ENCODE results near the gene KRTAP10-10. TPM values are rescaled to one million over a fixed set of nuclear protein-coding genes. Genes with fewer than 3 reads are reported as not detected.

KRTAP10-10 gene
- total and polyA plus RNA-seq, 9 of the 15 experiments (the other 6 are each of a cell fraction or from before 2014, with no cell fraction given), result not detected

DNA sequence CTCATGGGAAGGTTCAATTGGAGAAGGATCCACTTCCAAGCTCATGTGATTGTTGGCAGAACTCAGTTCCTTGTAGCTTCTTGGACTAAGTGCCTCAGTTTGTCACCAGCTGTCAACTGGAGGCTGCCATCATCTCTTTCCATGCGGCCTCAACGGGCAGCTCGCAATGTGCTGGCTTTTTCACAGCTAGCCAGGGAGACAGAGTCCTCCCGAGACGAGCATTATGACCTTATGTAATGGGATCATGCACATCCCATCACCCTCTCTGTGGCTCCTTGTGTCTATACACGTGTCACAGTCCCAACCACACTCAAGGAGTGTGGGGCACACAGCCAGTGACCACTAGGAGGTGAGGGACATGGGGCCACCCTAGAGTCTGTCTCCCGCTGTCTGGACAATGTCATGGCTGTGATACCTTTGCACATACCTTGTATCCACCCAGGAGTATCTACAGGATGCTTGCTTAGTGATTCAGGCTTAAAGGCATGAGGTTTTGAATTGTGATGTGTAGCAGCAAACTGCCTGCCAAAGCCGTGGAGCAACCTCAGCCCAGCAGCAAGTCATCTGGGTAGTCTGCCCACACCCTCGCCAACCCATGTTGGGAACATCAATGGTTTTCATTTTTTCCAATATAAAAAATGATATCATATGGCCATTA lies 41.0 kb upstream of the KRTAP10-10 start (continued):
- TF ChIP-seq L3MBTL2 (IDR thresholded peaks at IDR 0.05), result peak; percentile 21; the same call in 1 of the 2 replicates
- TF ChIP-seq, protein P1, sequence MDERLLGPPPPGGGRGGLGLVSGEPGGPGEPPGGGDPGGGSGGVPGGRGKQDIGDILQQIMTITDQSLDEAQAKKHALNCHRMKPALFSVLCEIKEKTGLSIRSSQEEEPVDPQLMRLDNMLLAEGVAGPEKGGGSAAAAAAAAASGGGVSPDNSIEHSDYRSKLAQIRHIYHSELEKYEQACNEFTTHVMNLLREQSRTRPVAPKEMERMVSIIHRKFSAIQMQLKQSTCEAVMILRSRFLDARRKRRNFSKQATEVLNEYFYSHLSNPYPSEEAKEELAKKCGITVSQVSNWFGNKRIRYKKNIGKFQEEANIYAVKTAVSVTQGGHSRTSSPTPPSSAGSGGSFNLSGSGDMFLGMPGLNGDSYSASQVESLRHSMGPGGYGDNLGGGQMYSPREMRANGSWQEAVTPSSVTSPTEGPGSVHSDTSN (CRISPR knock-in tag; IDR thresholded peaks at IDR 0.05; ENCODE audit: low read depth), result no peak
- TF ChIP-seq, protein P1 (tag; conservative IDR thresholded peaks at IDR 0.05; ENCODE audit: low read depth), result no peak

DNA sequence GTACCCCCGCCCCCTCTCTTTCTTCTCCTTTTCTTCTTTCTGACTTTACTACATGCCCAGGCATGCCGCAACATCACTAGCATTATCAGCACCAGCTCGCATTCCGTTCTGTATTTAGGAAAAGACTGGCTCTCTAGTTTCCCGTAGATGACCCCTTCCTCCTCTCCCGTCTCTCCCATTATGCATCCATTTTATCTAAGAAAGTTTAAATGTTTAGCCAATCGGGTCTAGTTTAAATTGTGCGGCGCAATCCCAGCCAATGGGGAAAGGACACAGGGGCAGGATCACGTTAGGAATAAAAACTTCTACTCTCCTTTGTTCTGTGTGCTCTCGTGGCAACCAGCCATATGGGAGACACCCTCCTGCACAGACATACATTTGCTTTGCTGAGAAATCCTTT lies 39.1 kb upstream of the KRTAP10-10 start:
- Histone ChIP-seq H3K4me1 (replicated peaks in 1 of 2; ENCODE audit: control insufficient read depth in 2 of 2, insufficient read depth in 2 of 2, low read length in 2 of 2) (peaks cover 17 to 25% of the 10 kb centered on the region in 2 experiments), H3K9me3 (replicated peaks; ENCODE audit: control insufficient read depth, insufficient read depth, low read depth, low read length) (no peaks in the 10 kb centered on the region; the same call in 1 of the 2 replicates), H3K79me2 (ENCODE audit: control insufficient read depth, insufficient read depth, low read length) (no peaks in the 10 kb centered on the region), H3K9ac (ENCODE audit: insufficient read depth in 1 of 2, low read depth in 2 of 2, low read length in 2 of 2) (no peak overlapping the region), H2AFZ (ENCODE audit: low read depth, low read length) (0 out of 2 replicates have a peak overlapping the region, but pooled peaks have one; percentile 19), H3K9me1 (ENCODE audit: control insufficient read depth, insufficient read depth, low read length) (no peaks in the 10 kb centered on the region), H4K20me1 (replicated peaks; ENCODE audit: control insufficient read depth, insufficient read depth, low read length) (no peaks in the 10 kb centered on the region), H3K4me3 (no peak overlapping the region), H3K4me2 (ENCODE audit: insufficient read depth, low read length) (no peak overlapping the region), H3K27ac (ENCODE audit: extremely low read depth, low read depth, low read length) (no peak overlapping the region), H3K27me3 (ENCODE audit: control insufficient read depth in 2 of 2, insufficient read depth in 2 of 2, low read length in 2 of 2) (peaks cover 9 to 39% of the 10 kb centered on the region in 2 experiments), H3K36me3 (ENCODE audit: control insufficient read depth, insufficient read depth, low read length) (no peaks in the 10 kb centered on the region)
- DNase-seq (ENCODE audit: extremely low read depth in 1 of 4, low spot score in 3 of 4) (no peak), ATAC-seq (no peak), FAIRE-seq (no peak)
- intact Hi-C loops (cut with micrococcal nuclease), result no loop called here
- no TSS peak for BruUV-seq (replicated peaks)
- 11% methylated on average over 11 of the region's 11 CpGs for WGBS (ENCODE audit: insufficient coverage, low coverage, missing lambda C conversion rate)
- ChIA-PET POLR2A (no interaction called here), CTCF (ENCODE audit: low intra/inter-chr PET ratio) (no interaction called here)
- in situ Hi-C loops (cut with MboI), result no loop called here
- TF ChIP-seq, protein P2, sequence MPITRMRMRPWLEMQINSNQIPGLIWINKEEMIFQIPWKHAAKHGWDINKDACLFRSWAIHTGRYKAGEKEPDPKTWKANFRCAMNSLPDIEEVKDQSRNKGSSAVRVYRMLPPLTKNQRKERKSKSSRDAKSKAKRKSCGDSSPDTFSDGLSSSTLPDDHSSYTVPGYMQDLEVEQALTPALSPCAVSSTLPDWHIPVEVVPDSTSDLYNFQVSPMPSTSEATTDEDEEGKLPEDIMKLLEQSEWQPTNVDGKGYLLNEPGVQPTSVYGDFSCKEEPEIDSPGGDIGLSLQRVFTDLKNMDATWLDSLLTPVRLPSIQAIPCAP (CRISPR knock-in tag; IDR thresholded peaks at IDR 0.05; ENCODE audit: borderline replicate concordance), result no peak
- TF ChIP-seq FUS (optimal IDR thresholded peaks at IDR 0.05; ENCODE audit: low read depth, low read length), result no peak
- TF ChIP-seq, protein P3, sequence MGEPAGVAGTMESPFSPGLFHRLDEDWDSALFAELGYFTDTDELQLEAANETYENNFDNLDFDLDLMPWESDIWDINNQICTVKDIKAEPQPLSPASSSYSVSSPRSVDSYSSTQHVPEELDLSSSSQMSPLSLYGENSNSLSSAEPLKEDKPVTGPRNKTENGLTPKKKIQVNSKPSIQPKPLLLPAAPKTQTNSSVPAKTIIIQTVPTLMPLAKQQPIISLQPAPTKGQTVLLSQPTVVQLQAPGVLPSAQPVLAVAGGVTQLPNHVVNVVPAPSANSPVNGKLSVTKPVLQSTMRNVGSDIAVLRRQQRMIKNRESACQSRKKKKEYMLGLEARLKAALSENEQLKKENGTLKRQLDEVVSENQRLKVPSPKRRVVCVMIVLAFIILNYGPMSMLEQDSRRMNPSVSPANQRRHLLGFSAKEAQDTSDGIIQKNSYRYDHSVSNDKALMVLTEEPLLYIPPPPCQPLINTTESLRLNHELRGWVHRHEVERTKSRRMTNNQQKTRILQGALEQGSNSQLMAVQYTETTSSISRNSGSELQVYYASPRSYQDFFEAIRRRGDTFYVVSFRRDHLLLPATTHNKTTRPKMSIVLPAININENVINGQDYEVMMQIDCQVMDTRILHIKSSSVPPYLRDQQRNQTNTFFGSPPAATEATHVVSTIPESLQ (CRISPR knock-in tag; IDR thresholded peaks at IDR 0.05), result no peak
- no peak for TF ChIP-seq ELF1 (tag; IDR thresholded peaks at IDR 0.05)
- TF ChIP-seq, protein P4, sequence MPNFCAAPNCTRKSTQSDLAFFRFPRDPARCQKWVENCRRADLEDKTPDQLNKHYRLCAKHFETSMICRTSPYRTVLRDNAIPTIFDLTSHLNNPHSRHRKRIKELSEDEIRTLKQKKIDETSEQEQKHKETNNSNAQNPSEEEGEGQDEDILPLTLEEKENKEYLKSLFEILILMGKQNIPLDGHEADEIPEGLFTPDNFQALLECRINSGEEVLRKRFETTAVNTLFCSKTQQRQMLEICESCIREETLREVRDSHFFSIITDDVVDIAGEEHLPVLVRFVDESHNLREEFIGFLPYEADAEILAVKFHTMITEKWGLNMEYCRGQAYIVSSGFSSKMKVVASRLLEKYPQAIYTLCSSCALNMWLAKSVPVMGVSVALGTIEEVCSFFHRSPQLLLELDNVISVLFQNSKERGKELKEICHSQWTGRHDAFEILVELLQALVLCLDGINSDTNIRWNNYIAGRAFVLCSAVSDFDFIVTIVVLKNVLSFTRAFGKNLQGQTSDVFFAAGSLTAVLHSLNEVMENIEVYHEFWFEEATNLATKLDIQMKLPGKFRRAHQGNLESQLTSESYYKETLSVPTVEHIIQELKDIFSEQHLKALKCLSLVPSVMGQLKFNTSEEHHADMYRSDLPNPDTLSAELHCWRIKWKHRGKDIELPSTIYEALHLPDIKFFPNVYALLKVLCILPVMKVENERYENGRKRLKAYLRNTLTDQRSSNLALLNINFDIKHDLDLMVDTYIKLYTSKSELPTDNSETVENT (CRISPR knock-in tag; IDR thresholded peaks at IDR 0.05), result no peak
- no peak for TF ChIP-seq BACH1 (tag; IDR thresholded peaks at IDR 0.05)
- no peak for TF ChIP-seq HNRNPUL1 (IDR thresholded peaks at IDR 0.05; ENCODE audit: low read length)
- no peak for TF ChIP-seq FOSL1 (tag; conservative IDR thresholded peaks at IDR 0.05)

Data from K562 (cell line).